Liver (tissue), 9 donors: ENCODE measurements around the gene TEFM. TPM values are rescaled to one million over a fixed set of nuclear protein-coding genes. Genes with fewer than 3 reads are reported as not detected.

Source experiments
- DNase-seq: peaks from one replicate; pipeline ENCODE4 v3.0.0-alpha.2; 2017; ENCODE audit warnings: low spot score
- H3K27ac ChIP-seq, 2 donors: one replicate each; pipeline ENCODE4 v1.7.0; 2013; ENCODE audit warnings: inconsistent platforms in 2 of 2, low read length in 2 of 2, control low read depth in 1 of 2, low read depth in 1 of 2, mild to moderate bottlenecking in 1 of 2
- H3K27me3 ChIP-seq, 4 donors: one replicate each; pipeline versions ENCODE4 v1.6.1 to v1.7.0; 2013; ENCODE audit warnings: low read length in 3 of 4, inconsistent platforms in 1 of 4, mild to moderate bottlenecking in 1 of 4, moderate library complexity in 1 of 4; ENCODE audit not compliant: control insufficient read depth in 4 of 4, insufficient read depth in 4 of 4
- H3K36me3 ChIP-seq, 4 donors: one replicate each; pipeline versions ENCODE4 v1.6.1 to v1.7.0; 2013; ENCODE audit warnings: low read length in 3 of 4, mild to moderate bottlenecking in 3 of 4, low read depth in 1 of 4, moderate library complexity in 1 of 4; ENCODE audit not compliant: control insufficient read depth in 4 of 4, insufficient read depth in 3 of 4
- H3K4me1 ChIP-seq, 4 donors: one replicate each; pipeline versions ENCODE4 v1.6.1 to v1.7.0; 2013; ENCODE audit warnings: low read length in 3 of 4, mild to moderate bottlenecking in 3 of 4, moderate library complexity in 1 of 4; ENCODE audit not compliant: control insufficient read depth in 4 of 4, insufficient read depth in 4 of 4
- H3K4me3 ChIP-seq, 3 donors: one replicate each; pipeline versions ENCODE4 v1.6.1 to v1.7.0; 2013; ENCODE audit warnings: low read length in 3 of 3, control low read depth in 1 of 3, low read depth in 1 of 3, mild to moderate bottlenecking in 1 of 3
- H3K9ac ChIP-seq, 2 donors: one replicate each; pipeline ENCODE4 v1.7.0; 2013; ENCODE audit warnings: low read length in 2 of 2, mild to moderate bottlenecking in 2 of 2, moderate library complexity in 2 of 2, control low read depth in 1 of 2, low read depth in 1 of 2
- H3K9me3 ChIP-seq, 4 donors: one replicate each; pipeline versions ENCODE4 v1.6.1 to v1.7.0; 2013; ENCODE audit warnings: low read length in 3 of 4; ENCODE audit not compliant: control insufficient read depth in 4 of 4
- EGR1 ChIP-seq, 2 donors: IDR thresholded peaks; 2 replicates each; pipeline ENCODE4 v1.6.1; 2016 to 2018; ENCODE audit warnings: antibody characterized with exemption in 2 of 2, low read depth in 2 of 2
- FOXA2 ChIP-seq: IDR thresholded peaks from 2 replicates; pipeline ENCODE4 v1.6.1; 2016; ENCODE audit warnings: antibody characterized with exemption
- GABPA ChIP-seq, 2 donors: IDR thresholded peaks in 1 of 2; conservative IDR thresholded peaks in 1 of 2; 2 replicates each; pipeline ENCODE4 v1.6.1; 2016; ENCODE audit warnings: antibody characterized with exemption in 2 of 2, mild to moderate bottlenecking in 1 of 2, moderate library complexity in 1 of 2
- HNF4A ChIP-seq, 2 donors: conservative IDR thresholded peaks; 2 replicates each; pipeline ENCODE4 v1.6.1; 2016; ENCODE audit warnings: antibody characterized with exemption in 2 of 2, mild to moderate bottlenecking in 2 of 2
- HNF4G ChIP-seq: IDR thresholded peaks from 2 replicates; pipeline ENCODE4 v1.6.1; 2016; ENCODE audit warnings: antibody characterized with exemption
- JUND ChIP-seq, 2 donors: IDR thresholded peaks; 2 replicates each; pipeline ENCODE4 v1.6.1; 2016; ENCODE audit warnings: antibody characterized with exemption in 2 of 2
- NR2F2 ChIP-seq: IDR thresholded peaks from 2 replicates; pipeline ENCODE4 v1.6.1; 2016; ENCODE audit warnings: antibody characterized with exemption
- RAD21 ChIP-seq, 2 donors: IDR thresholded peaks; 2 replicates each; pipeline ENCODE4 v1.6.1; 2016; ENCODE audit warnings: antibody characterized with exemption in 2 of 2, mild to moderate bottlenecking in 2 of 2
- RXRA ChIP-seq, 2 donors: IDR thresholded peaks; 2 replicates each; pipeline ENCODE4 v1.6.1; 2017 to 2018; ENCODE audit warnings: antibody characterized with exemption in 2 of 2, mild to moderate bottlenecking in 1 of 2
- SP1 ChIP-seq: IDR thresholded peaks from 2 replicates; pipeline ENCODE4 v1.6.1; 2018; ENCODE audit warnings: antibody characterized with exemption, mild to moderate bottlenecking
- TAF1 ChIP-seq: conservative IDR thresholded peaks from 2 replicates; pipeline ENCODE4 v1.6.1; 2016; ENCODE audit warnings: antibody characterized with exemption, mild to moderate bottlenecking
- YY1 ChIP-seq: IDR thresholded peaks from 2 replicates; pipeline ENCODE4 v1.6.1; 2016; ENCODE audit warnings: antibody characterized with exemption, mild to moderate bottlenecking
- WGBS: extraction: QIAGEN DNeasy Blood & Tissue Kit; methylation state at CpG from one replicate; pipeline ENCODE4 v1.1.7; 2013; 5-methylcytosine and 5-hydroxymethylcytosine counted together
- polyA plus RNA-seq, 2 donors: library from polyadenylated mRNA; stranded (reverse) in 1 of 2; unstranded in 1 of 2; fragments of 200-250 nt in 1 of 2; fragments of >200 nt in 1 of 2; fragmentation: Nextera tagmentation in 1 of 2; extraction: Ambion mirVana in 1 of 2; gene quantifications; one replicate each; pipeline versions ENCODE4 v1.2.1 to v1.2.3, GENCODE V29; 2013 to 2015
- total RNA-seq, 2 donors: library from RNA; depleted of rRNA; stranded (reverse); fragments of >200 nt; gene quantifications; one replicate each; pipeline ENCODE4 v1.2.3, GENCODE V29; 2014
- TF ChIP-seq, protein P1 (sequence below): IDR thresholded peaks from 2 replicates; pipeline ENCODE4 v1.6.1; 2016; ENCODE audit warnings: antibody characterized with exemption
- TF ChIP-seq, protein P2 (sequence below): IDR thresholded peaks from 2 replicates; pipeline ENCODE4 v1.6.1; 2016; ENCODE audit warnings: antibody characterized with exemption
- TF ChIP-seq, protein P3 (sequence below): fragments of 150-350 bp; IDR thresholded peaks from 2 replicates; pipeline ENCODE4 v1.5.1; 2017; ENCODE audit warnings: improper control_type of control experiment, low read depth, low read length; ENCODE audit not compliant: missing input control
- TF ChIP-seq, protein P4 (sequence below): IDR thresholded peaks from 2 replicates; pipeline ENCODE4 v1.6.1; 2016; ENCODE audit warnings: antibody characterized with exemption
- TF ChIP-seq, protein P5 (sequence below): IDR thresholded peaks from 2 replicates; pipeline ENCODE4 v1.6.1; 2016; ENCODE audit warnings: antibody characterized with exemption, mild to moderate bottlenecking
- donor health status: healthy.
- donor health status: healthy.
- donor health status: healthy.
- donor health status: healthy.
- donor health status: healthy.

Gene TEFM
- total and polyA plus RNA-seq, 4 donors, result 5.1 to 16.7 (median 10.5) TPM

DNA sequence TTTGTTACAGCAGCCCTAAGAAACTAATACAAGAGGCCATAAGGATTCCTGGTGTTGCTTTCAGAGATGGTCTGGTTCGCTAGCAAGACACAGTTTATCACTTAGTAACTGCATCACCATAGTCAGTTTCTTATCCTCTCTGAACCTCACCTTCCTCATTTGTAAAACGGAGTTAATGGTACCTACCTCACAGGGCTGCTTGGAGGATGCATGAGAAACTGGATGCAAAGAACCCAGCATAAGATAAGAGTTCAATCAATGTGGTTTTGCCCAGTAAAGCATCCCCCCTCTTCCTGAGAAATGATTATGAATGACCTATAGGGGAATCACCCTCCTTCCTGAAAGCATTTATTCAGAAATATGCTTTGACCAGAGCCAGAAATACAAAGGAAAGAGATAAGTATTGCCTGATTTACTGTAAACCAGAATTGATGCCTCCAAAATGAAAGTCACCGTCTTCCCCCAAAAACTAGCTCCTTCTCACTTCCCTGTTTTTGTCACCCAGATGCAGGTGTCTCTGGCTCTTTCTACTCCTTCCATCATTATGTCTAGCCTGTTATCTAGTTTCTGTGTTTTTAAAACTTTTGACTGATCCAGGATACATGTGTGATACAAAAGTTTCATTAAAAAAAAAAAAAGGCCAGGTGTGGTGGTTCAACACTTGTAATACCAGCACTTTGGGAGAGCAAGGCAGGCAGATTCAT lies 2.8 kb upstream of the TEFM start:
- 81% methylated on average over 3 of the region's 3 CpGs for WGBS
- TF ChIP-seq JUND (IDR thresholded peaks at IDR 0.05), result no peak
- no peak for TF ChIP-seq HNF4A (conservative IDR thresholded peaks at IDR 0.05)
- TF ChIP-seq, protein P1, sequence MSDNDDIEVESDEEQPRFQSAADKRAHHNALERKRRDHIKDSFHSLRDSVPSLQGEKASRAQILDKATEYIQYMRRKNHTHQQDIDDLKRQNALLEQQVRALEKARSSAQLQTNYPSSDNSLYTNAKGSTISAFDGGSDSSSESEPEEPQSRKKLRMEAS, result no peak
- TF ChIP-seq, protein P2, sequence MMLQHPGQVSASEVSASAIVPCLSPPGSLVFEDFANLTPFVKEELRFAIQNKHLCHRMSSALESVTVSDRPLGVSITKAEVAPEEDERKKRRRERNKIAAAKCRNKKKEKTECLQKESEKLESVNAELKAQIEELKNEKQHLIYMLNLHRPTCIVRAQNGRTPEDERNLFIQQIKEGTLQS, result no peak
- no peak for TF ChIP-seq FOXA2
- TF ChIP-seq TAF1, result no peak
- TF ChIP-seq, protein P3, sequence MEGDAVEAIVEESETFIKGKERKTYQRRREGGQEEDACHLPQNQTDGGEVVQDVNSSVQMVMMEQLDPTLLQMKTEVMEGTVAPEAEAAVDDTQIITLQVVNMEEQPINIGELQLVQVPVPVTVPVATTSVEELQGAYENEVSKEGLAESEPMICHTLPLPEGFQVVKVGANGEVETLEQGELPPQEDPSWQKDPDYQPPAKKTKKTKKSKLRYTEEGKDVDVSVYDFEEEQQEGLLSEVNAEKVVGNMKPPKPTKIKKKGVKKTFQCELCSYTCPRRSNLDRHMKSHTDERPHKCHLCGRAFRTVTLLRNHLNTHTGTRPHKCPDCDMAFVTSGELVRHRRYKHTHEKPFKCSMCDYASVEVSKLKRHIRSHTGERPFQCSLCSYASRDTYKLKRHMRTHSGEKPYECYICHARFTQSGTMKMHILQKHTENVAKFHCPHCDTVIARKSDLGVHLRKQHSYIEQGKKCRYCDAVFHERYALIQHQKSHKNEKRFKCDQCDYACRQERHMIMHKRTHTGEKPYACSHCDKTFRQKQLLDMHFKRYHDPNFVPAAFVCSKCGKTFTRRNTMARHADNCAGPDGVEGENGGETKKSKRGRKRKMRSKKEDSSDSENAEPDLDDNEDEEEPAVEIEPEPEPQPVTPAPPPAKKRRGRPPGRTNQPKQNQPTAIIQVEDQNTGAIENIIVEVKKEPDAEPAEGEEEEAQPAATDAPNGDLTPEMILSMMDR, result no peak
- TF ChIP-seq, protein P4, sequence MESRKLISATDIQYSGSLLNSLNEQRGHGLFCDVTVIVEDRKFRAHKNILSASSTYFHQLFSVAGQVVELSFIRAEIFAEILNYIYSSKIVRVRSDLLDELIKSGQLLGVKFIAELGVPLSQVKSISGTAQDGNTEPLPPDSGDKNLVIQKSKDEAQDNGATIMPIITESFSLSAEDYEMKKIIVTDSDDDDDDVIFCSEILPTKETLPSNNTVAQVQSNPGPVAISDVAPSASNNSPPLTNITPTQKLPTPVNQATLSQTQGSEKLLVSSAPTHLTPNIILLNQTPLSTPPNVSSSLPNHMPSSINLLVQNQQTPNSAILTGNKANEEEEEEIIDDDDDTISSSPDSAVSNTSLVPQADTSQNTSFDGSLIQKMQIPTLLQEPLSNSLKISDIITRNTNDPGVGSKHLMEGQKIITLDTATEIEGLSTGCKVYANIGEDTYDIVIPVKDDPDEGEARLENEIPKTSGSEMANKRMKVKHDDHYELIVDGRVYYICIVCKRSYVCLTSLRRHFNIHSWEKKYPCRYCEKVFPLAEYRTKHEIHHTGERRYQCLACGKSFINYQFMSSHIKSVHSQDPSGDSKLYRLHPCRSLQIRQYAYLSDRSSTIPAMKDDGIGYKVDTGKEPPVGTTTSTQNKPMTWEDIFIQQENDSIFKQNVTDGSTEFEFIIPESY, result no peak
- no peak for TF ChIP-seq HNF4G
- no peaks in the 10 kb centered on the region for H3K9me3 ChIP-seq
- H3K27me3 ChIP-seq, result no peaks in the 10 kb centered on the region
- no peak overlapping the region for H3K4me3 ChIP-seq
- H3K27ac ChIP-seq, result no peak overlapping the region
- no peak overlapping the region for H3K9ac ChIP-seq
- no peaks in the 10 kb centered on the region for H3K36me3 ChIP-seq
- peaks cover 0 to 18% (median 9%) of the 10 kb centered on the region in 4 donors for H3K4me1 ChIP-seq
- DNase-seq, result no peak

DNA sequence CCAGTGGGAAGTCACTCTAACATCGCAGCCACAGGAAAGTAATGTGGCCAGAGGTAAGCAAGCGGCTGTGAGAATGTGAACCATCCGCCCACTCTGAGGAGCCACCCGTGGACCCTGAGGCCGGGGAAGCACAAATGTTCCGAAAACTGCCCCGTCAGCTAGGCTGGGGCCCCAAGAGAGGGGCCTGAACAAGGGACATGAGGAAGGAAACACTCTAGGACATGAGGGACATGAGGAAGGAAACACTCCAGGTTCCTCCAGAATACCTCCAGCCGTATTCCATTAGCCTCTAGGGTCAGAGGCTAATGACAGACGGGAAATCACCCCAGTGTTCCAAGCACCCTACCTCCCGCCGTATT lies 317 bp downstream of the TEFM start:
- peaks cover 0 to 3% (median 3%) of the 10 kb centered on the region in 4 donors for H3K36me3 ChIP-seq
- H3K9ac ChIP-seq, result peak overlapping the region; percentile 68 to 81
- TF ChIP-seq FOXA2 (no peak), RXRA (IDR thresholded peaks at IDR 0.05) (no peak), NR2F2 (no peak), SP1 (no peak), JUND (IDR thresholded peaks at IDR 0.05) (no peak), EGR1 (IDR thresholded peaks at IDR 0.05; ENCODE audit: low read depth in 2 of 2) (no peak), GABPA (IDR thresholded peaks at IDR 0.05 in 1 of 2, conservative IDR thresholded peaks at IDR 0.05 in 1 of 2) (no peak), TAF1 (no peak), RAD21 (IDR thresholded peaks at IDR 0.05) (no peak), HNF4A (conservative IDR thresholded peaks at IDR 0.05) (no peak), YY1 (no peak)
- TF ChIP-seq, protein P4, result no peak
- TF ChIP-seq, protein P1, result no peak
- TF ChIP-seq, protein P5, sequence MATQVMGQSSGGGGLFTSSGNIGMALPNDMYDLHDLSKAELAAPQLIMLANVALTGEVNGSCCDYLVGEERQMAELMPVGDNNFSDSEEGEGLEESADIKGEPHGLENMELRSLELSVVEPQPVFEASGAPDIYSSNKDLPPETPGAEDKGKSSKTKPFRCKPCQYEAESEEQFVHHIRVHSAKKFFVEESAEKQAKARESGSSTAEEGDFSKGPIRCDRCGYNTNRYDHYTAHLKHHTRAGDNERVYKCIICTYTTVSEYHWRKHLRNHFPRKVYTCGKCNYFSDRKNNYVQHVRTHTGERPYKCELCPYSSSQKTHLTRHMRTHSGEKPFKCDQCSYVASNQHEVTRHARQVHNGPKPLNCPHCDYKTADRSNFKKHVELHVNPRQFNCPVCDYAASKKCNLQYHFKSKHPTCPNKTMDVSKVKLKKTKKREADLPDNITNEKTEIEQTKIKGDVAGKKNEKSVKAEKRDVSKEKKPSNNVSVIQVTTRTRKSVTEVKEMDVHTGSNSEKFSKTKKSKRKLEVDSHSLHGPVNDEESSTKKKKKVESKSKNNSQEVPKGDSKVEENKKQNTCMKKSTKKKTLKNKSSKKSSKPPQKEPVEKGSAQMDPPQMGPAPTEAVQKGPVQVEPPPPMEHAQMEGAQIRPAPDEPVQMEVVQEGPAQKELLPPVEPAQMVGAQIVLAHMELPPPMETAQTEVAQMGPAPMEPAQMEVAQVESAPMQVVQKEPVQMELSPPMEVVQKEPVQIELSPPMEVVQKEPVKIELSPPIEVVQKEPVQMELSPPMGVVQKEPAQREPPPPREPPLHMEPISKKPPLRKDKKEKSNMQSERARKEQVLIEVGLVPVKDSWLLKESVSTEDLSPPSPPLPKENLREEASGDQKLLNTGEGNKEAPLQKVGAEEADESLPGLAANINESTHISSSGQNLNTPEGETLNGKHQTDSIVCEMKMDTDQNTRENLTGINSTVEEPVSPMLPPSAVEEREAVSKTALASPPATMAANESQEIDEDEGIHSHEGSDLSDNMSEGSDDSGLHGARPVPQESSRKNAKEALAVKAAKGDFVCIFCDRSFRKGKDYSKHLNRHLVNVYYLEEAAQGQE, result no peak
- DNase-seq, result no peak
- under 1% methylated on average over 11 of the region's 11 CpGs for WGBS
- peak overlapping the region; percentile 56 to 68 for H3K27ac ChIP-seq
- H3K4me1 ChIP-seq, result peaks cover 0 to 18% (median 9%) of the 10 kb centered on the region in 4 donors
- no peaks in the 10 kb centered on the region for H3K27me3 ChIP-seq
- no peaks in the 10 kb centered on the region for H3K9me3 ChIP-seq
- peak overlapping the region; percentile 68 to 84 (median 81) for H3K4me3 ChIP-seq
